Osteocyte (in vitro differentiated cells): ENCODE results near the gene CACNA1C. TPM values are rescaled to one million over a fixed set of nuclear protein-coding genes. Genes with fewer than 3 reads are reported as not detected.

ENCODE experiments used
- DNase-seq: peaks from one replicate; pipeline ENCODE4 v3.0.0; 2021; ENCODE audit warnings: mixed read lengths; ENCODE audit not compliant: unreplicated experiment; ENCODE audit errors: extremely low spot score
- H3K27ac Mint-ChIP-seq: one replicate; pipeline ENCODE4 v1.8.0; 2021; ENCODE audit warnings: mild to moderate bottlenecking, mixed read lengths; ENCODE audit not compliant: unreplicated experiment
- H3K27me3 Mint-ChIP-seq: one replicate; pipeline ENCODE4 v1.8.0; 2021; ENCODE audit warnings: mixed read lengths; ENCODE audit not compliant: unreplicated experiment
- H3K36me3 Mint-ChIP-seq: one replicate; pipeline ENCODE4 v1.8.0; 2021; ENCODE audit warnings: mixed read lengths; ENCODE audit not compliant: unreplicated experiment
- H3K4me1 Mint-ChIP-seq: one replicate; pipeline ENCODE4 v1.8.0; 2021; ENCODE audit warnings: mixed read lengths; ENCODE audit not compliant: unreplicated experiment
- H3K4me3 Mint-ChIP-seq: one replicate; pipeline ENCODE4 v1.8.0; 2021; ENCODE audit warnings: mild to moderate bottlenecking, moderate library complexity, mixed read lengths; ENCODE audit not compliant: unreplicated experiment
- H3K9me3 Mint-ChIP-seq: one replicate; pipeline ENCODE4 v1.8.0; 2021; ENCODE audit warnings: mixed read lengths; ENCODE audit not compliant: unreplicated experiment
- total RNA-seq: library from RNA; stranded (reverse); gene quantifications from 2 replicates; pipeline ENCODE4 v1.2.1, GENCODE V29; 2021
- TF ChIP-seq, protein P1 (sequence below): fragments of 200-600 bp; sonication (generic); IDR thresholded peaks from 2 replicates; pipeline ENCODE4 v1.5.0; 2021; ENCODE audit warnings: antibody characterized with exemption, mild to moderate bottlenecking, moderate library complexity

The CACNA1C gene
- total RNA-seq, 1 donor from 2014 or later, result 67.4 TPM

DNA sequence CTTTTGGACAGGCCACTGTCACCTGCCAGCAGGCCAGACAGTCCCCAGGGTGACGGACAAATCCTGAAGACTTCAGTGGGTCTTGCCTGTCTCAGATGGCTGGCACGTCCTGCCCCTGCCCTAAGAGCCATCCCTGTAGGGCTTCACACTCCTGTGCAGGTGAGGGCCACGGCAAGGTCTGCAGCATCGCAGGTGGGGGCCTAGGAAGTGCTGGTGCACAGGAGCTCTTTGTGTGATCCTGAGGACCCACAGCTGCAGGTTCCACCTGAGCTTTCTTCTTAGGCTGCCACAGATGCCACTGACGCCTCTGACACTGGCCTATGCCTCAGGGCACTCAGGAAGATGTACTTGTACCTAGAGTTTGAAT lies 633.5 kb downstream of the CACNA1C start:
- no peak for DNase-seq
- Mint-ChIP-seq H3K4me3 (no peak overlapping the region), H3K36me3 (peaks cover 57% of the 10 kb centered on the region), H3K9me3 (no peaks in the 10 kb centered on the region), H3K4me1 (peaks cover 7% of the 10 kb centered on the region), H3K27ac (no peak overlapping the region), H3K27me3 (no peaks in the 10 kb centered on the region)
- TF ChIP-seq, protein P1, sequence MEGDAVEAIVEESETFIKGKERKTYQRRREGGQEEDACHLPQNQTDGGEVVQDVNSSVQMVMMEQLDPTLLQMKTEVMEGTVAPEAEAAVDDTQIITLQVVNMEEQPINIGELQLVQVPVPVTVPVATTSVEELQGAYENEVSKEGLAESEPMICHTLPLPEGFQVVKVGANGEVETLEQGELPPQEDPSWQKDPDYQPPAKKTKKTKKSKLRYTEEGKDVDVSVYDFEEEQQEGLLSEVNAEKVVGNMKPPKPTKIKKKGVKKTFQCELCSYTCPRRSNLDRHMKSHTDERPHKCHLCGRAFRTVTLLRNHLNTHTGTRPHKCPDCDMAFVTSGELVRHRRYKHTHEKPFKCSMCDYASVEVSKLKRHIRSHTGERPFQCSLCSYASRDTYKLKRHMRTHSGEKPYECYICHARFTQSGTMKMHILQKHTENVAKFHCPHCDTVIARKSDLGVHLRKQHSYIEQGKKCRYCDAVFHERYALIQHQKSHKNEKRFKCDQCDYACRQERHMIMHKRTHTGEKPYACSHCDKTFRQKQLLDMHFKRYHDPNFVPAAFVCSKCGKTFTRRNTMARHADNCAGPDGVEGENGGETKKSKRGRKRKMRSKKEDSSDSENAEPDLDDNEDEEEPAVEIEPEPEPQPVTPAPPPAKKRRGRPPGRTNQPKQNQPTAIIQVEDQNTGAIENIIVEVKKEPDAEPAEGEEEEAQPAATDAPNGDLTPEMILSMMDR, result no peak

DNA sequence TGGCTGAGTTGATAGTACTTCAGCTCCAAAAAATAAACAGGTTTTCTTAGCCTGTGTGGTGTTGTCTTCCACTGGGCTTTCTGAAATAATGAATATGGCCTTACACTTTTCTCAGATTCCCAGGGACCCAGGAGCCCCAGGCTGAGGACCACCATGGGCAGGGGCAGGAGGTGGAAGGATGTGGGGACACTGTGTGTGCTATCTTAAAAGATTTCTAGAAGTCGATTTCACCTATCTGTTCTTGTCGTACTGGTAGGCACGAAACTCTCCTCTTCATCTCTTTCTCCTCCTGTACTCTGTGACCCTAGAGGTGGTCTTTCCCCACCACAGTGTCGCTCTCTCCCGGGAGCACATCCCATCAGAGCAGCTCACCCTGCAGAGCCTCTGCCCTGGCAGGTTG lies 634.3 kb downstream of the CACNA1C start:
- Mint-ChIP-seq H3K9me3 (no peaks in the 10 kb centered on the region), H3K4me3 (no peak overlapping the region), H3K27ac (no peak overlapping the region), H3K36me3 (peaks cover 57% of the 10 kb centered on the region), H3K27me3 (no peaks in the 10 kb centered on the region), H3K4me1 (peaks cover 8% of the 10 kb centered on the region)
- DNase-seq, result no peak
- TF ChIP-seq, protein P1, result no peak

DNA sequence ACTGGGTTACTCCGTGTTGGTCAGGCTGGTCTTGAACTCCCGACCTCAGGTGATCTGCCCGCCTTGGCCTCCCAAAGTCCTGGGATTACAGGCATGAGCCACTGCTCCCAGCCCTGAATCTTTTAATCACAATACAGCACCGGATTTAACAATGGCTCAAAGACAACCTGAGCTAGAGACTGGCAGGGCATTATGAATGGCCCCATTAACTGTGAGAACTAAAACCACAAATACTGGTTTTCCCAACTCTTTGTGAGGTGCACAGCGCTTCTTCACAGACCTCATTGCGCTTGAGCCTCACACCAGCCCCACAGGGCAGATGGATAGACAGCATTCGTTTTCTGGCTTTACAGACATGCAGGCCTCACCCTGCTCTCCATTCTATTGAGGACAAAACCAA lies 634.9 kb downstream of the CACNA1C start:
- Mint-ChIP-seq H3K27me3 (no peaks in the 10 kb centered on the region), H3K4me1 (peaks cover 10% of the 10 kb centered on the region), H3K27ac (no peak overlapping the region), H3K4me3 (no peak overlapping the region), H3K9me3 (no peaks in the 10 kb centered on the region), H3K36me3 (peaks cover 60% of the 10 kb centered on the region)
- TF ChIP-seq, protein P1, result no peak
- DNase-seq, result no peak

DNA sequence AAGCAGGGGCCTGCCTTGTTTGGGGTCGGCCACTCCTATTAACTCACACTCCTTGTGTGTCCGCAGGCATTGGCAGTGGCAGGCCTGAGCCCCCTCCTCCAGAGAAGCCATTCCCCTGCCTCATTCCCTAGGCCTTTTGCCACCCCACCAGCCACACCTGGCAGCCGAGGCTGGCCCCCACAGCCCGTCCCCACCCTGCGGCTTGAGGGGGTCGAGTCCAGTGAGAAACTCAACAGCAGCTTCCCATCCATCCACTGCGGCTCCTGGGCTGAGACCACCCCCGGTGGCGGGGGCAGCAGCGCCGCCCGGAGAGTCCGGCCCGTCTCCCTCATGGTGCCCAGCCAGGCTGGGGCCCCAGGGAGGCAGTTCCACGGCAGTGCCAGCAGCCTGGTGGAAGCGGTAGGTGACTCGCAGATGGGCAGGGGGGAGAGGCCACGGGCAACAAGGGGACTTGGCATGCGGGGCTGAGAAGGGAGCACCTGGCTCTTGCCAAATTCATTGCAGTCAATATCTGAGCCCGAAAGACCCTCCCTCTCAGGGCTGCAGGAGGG lies 635.7 kb downstream of the CACNA1C start:
- peaks cover 10% of the 10 kb centered on the region for H3K4me1 Mint-ChIP-seq
- no peak overlapping the region for H3K27ac Mint-ChIP-seq
- TF ChIP-seq, protein P1, result no peak
- peak; percentile 83 for DNase-seq
- H3K9me3 Mint-ChIP-seq, result no peaks in the 10 kb centered on the region
- no peak overlapping the region for H3K4me3 Mint-ChIP-seq
- H3K27me3 Mint-ChIP-seq, result no peaks in the 10 kb centered on the region
- peaks cover 62% of the 10 kb centered on the region for H3K36me3 Mint-ChIP-seq

DNA sequence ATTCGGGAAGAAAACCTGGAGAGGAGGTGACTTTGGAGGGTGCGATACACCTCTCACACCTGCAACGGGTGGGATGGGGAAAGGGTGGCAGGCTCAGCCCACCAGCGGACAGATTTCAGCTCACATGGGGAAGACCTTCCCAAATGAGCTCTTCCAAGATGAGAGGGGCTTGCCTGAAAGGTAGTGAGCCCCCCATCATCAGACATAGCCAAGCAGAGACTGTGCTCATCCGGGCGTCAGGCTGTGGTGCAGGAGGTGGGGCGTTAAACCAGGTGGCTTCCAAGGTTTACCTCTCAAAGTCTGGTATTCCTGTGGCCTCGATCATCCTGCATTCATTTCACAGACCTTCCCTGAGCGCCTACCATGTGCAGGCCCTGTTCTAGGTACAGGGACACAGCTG lies 636.6 kb downstream of the CACNA1C start:
- Mint-ChIP-seq H3K27me3 (no peaks in the 10 kb centered on the region), H3K27ac (no peak overlapping the region), H3K4me1 (peaks cover 10% of the 10 kb centered on the region), H3K9me3 (no peaks in the 10 kb centered on the region), H3K4me3 (no peak overlapping the region), H3K36me3 (peaks cover 67% of the 10 kb centered on the region)
- DNase-seq, result no peak
- TF ChIP-seq, protein P1, result no peak
